Adrenal gland (tissue), 12 donors: ENCODE results near the gene TMEM51. TPM values are rescaled to one million over a fixed set of nuclear protein-coding genes. Genes with fewer than 3 reads are reported as not detected.
A peak's percentile ranks its signal among the peaks of the same experiment; 100 is the strongest.

Experiments
- DNase-seq, 7 donors: peaks; one replicate each; pipeline ENCODE4 v3.0.0-alpha.2; 2019 to 2020
- H3K27ac ChIP-seq, 5 donors: fragments of 200-600 bp; sonication (generic) in 4 of 5; 1 replicate in 3 of 5; 2 replicates in 2 of 5; pipeline versions ENCODE4 v1.5.1 to v1.8.0; 2016 to 2020; ENCODE audit warnings: mild to moderate bottlenecking in 1 of 5
- H3K27me3 ChIP-seq: fragments of 200-600 bp; 2 replicates; pipeline ENCODE4 v1.8.0; 2021
- H3K36me3 ChIP-seq, 2 donors: fragments of 200-600 bp; replicated peaks in 1 of 2; 1 replicate in 1 of 2; 2 replicates in 1 of 2; pipeline versions ENCODE4 v1.5.1 to v1.8.0; 2018 to 2022
- H3K4me1 ChIP-seq, 2 donors: fragments of 200-600 bp; replicated peaks in 1 of 2; 1 replicate in 1 of 2; 2 replicates in 1 of 2; pipeline versions ENCODE4 v1.5.1 to v1.8.0; 2018 to 2021
- H3K4me3 ChIP-seq, 4 donors: fragments of 200-600 bp; sonication (generic) in 3 of 4; one replicate each; pipeline ENCODE4 v1.5.1; 2016 to 2018
- H3K9me3 ChIP-seq, 3 donors: fragments of 200-600 bp; sonication (generic) in 1 of 3; replicated peaks in 1 of 3; 1 replicate in 2 of 3; 2 replicates in 1 of 3; pipeline versions ENCODE4 v1.5.1 to v1.8.0; 2016 to 2021
- POLR2A ChIP-seq, 2 donors: fragments of 450-650 bp; IDR thresholded peaks; one replicate each; pipeline ENCODE4 v1.6.1; 2017; ENCODE audit warnings: antibody characterized with exemption in 2 of 2, mild to moderate bottlenecking in 2 of 2, moderate library complexity in 1 of 2
- WGBS, 4 donors: extraction: QIAGEN DNeasy Blood & Tissue Kit in 2 of 4; methylation state at CpG; one replicate each; pipeline versions ENCODE4 v1.1.5 to v1.1.7; 2013 to 2017; 5-methylcytosine and 5-hydroxymethylcytosine counted together
- intact Hi-C, 2 donors: fragments of 100-400 bp; cut with DNase I; formaldehyde crosslinking; loops; one replicate each; pipeline versions ENCODE4 v1.14.1 to v1.15.0; 2022 to 2023
- polyA plus RNA-seq, 3 donors: library from polyadenylated mRNA; stranded (reverse); fragments of 200-250 nt in 2 of 3; fragments of 350-450 nt in 1 of 3; fragmentation: Illumina TruSeq in 1 of 3; extraction: RNeasy Lipid Tissue Mini Kit (QIAGEN cat#74804) in 1 of 3; gene quantifications; one replicate each; pipeline ENCODE4 v1.2.3, GENCODE V29; 2013 to 2014
- total RNA-seq, 9 donors: library from RNA; depleted of rRNA in 4 of 9; stranded (reverse); fragments of >200 nt in 4 of 9; fragments of 120-200 nt in 1 of 9; fragmentation: NEBNext Ultra II Directional in 1 of 9; extraction: Animal tissue kit (Norgen Biotek cat#: 25700) in 1 of 9; gene quantifications; one replicate each; pipeline versions ENCODE4 v1.1.0 to v1.2.4, GENCODE V29; 2013 to 2023
- TF ChIP-seq, protein P1 (sequence below), 6 experiments: fragments of 450-650 bp in 4 of 6; fragments of 200-600 bp in 2 of 6; sonication (generic) in 1 of 6; IDR thresholded peaks; 1 replicate in 5 of 6; 2 replicates in 1 of 6; pipeline versions ENCODE4 v1.5.1 to v1.8.0; 2016 to 2021; ENCODE audit warnings: antibody characterized with exemption in 6 of 6, mild to moderate bottlenecking in 2 of 6, moderate library complexity in 1 of 6
- donor health status: healthy with polysubstance abuse.
- donor health status: Bipolar disorder and iron deficiency.
- donor health status: DM: yes; HTN: yes; CAD: no.
- donor health status: DM: no; HTN: no; CAD: no.
- donor health status: DM: no; HTN: no; CAD: no.
- donor health status: DM: yes; HTN: yes; CAD: no.

Gene TMEM51
- total and polyA plus RNA-seq, 12 donors: 4.0 to 46.5 (median 31.0) TPM

DNA sequence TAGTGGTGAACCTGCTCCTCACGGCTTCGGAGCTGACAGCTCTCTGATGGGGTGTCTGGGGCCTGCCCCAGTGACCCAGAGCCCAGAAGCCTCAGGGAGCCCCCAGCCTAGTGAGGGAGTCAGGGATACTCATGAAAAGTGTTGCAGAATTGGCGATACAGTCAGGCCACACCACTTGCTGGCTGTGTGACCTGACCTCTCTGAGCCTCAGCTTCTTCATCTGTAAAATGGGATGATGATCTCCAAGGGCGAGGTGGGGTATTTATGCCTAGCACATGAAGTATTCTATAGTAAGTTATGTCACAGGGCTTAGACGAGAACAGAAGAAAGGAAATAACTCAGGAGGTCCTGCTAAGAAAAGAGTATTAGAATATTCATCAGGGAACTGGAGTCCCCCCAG lies 1.6 kb downstream of the TMEM51 start:
- H3K27ac ChIP-seq: peak overlapping the region in 3 of 5 donors; percentile 91 to 99 (median 96)
- intact Hi-C loops: loop anchor here (5.0 to 10.0 kb wide), 3 partner anchors 42 to 117 kb away; no protein-coding TSS in a partner anchor
- no peaks in the 10 kb centered on the region for H3K36me3 ChIP-seq
- H3K4me1 ChIP-seq: peaks cover 25 to 67% of the 10 kb centered on the region in 2 donors
- no peak for TF ChIP-seq POLR2A (IDR thresholded peaks at IDR 0.05)
- TF ChIP-seq, protein P1, sequence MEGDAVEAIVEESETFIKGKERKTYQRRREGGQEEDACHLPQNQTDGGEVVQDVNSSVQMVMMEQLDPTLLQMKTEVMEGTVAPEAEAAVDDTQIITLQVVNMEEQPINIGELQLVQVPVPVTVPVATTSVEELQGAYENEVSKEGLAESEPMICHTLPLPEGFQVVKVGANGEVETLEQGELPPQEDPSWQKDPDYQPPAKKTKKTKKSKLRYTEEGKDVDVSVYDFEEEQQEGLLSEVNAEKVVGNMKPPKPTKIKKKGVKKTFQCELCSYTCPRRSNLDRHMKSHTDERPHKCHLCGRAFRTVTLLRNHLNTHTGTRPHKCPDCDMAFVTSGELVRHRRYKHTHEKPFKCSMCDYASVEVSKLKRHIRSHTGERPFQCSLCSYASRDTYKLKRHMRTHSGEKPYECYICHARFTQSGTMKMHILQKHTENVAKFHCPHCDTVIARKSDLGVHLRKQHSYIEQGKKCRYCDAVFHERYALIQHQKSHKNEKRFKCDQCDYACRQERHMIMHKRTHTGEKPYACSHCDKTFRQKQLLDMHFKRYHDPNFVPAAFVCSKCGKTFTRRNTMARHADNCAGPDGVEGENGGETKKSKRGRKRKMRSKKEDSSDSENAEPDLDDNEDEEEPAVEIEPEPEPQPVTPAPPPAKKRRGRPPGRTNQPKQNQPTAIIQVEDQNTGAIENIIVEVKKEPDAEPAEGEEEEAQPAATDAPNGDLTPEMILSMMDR (IDR thresholded peaks at IDR 0.05): no peak
- DNase-seq: no peak
- no peaks in the 10 kb centered on the region for H3K27me3 ChIP-seq
- peak overlapping the region in 1 of 4 donors; percentile 86 for H3K4me3 ChIP-seq
- H3K9me3 ChIP-seq: no peaks in the 10 kb centered on the region
- 77 to 91% (median 88%) methylated on average over 2 to 5 of the region's 5 CpGs for WGBS, 4 donors

DNA sequence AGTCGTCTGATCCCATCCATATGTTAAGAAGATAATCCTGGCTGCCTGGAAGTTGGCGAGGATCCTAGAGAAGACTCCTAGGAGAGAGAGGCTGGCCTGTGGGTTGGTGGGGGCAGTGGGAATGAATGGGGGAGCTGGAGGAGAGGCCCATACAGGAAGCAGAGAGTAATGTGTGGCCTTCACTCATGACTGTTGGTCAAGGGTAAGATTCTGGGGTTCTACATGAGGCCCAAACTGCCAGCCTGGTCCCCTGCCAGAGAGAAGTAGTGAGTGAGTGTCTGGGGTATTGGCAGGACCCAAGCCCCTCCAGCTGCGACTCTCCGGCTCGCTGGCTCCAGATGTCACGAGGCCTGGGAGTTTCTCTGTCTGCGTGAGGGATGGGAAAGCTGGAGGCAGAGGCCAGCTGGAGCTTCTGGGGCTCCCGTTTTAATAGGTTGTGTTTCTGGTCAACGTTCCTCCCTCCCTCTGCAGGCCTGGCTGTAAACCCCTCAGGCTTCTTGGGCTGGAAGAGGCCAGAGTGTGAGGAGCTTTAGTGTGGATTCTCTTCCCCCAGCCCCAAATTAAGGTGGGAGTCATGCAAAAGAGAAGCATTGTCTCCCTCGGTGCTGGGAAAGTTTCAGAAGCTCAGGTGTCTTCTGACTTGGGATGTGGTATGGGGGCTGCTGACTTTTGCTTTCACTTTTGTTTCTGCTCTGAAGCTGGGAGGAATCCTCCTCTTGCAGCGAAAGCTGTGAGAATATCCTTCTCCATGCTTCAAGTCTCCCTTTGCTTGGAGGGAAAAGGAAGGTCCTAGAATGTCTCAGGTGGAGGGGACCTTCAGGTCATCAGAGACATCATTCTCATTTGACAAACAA lies 2.6 kb downstream of the TMEM51 start:
- no peak for TF ChIP-seq POLR2A (IDR thresholded peaks at IDR 0.05)
- TF ChIP-seq, protein P1 (IDR thresholded peaks at IDR 0.05): no peak
- no peak for DNase-seq
- no peaks in the 10 kb centered on the region for H3K9me3 ChIP-seq
- H3K27ac ChIP-seq: peak overlapping the region in 3 of 5 donors; percentile 9 to 99 (median 27)
- intact Hi-C loops: loop anchor here (5.0 to 10.0 kb wide), 3 partner anchors 41 to 116 kb away; no protein-coding TSS in a partner anchor
- no peaks in the 10 kb centered on the region for H3K27me3 ChIP-seq
- H3K4me1 ChIP-seq: peaks cover 25 to 70% of the 10 kb centered on the region in 2 donors
- H3K4me3 ChIP-seq: no peak overlapping the region
- H3K36me3 ChIP-seq: no peaks in the 10 kb centered on the region
- 70 to 79% (median 73%) methylated on average over 5 to 11 of the region's 11 CpGs for whole genome bisulfite sequencing, 4 donors

- no peak for DNase-seq
- intact Hi-C loops: loop anchor here (5.0 to 10.0 kb wide), 3 partner anchors 40 to 115 kb away; no protein-coding TSS in a partner anchor
- no peaks in the 10 kb centered on the region for H3K9me3 ChIP-seq
- no peak for TF ChIP-seq POLR2A (IDR thresholded peaks at IDR 0.05)
- TF ChIP-seq, protein P1 (IDR thresholded peaks at IDR 0.05): no peak
- no peaks in the 10 kb centered on the region for H3K36me3 ChIP-seq
- peaks cover 25 to 63% of the 10 kb centered on the region in 2 donors for H3K4me1 ChIP-seq
- 80 to 94% (median 86%) methylated on average over 9 of the region's 9 CpGs for WGBS, 4 donors
- no peak overlapping the region for H3K4me3 ChIP-seq
- peak overlapping the region in 2 of 5 donors; percentile 36 to 99 for H3K27ac ChIP-seq
- no peaks in the 10 kb centered on the region for H3K27me3 ChIP-seq
Measured at GRCh38 chr1:15156807-15157380, 3.3 kb downstream of the TMEM51 start.
